GM19438 (cell line): ENCODE measurements around the gene PEX11A.

Experiments used
- ATAC-seq: cut with Tn5 transposase; IDR thresholded peaks from one replicate; pipeline ENCODE4 v1.9.1; 2021; ENCODE audit warnings: low read depth; ENCODE audit not compliant: unreplicated experiment

The PEX11A gene

GRCh38 chr15:89631902-89632264 lies 58.7 kb downstream of the PEX11A start:
- no peak for ATAC-seq
